Measurements from ENCODE around the gene TFEB. TPM values are rescaled to one million over a fixed set of nuclear protein-coding genes. Genes with fewer than 3 reads are reported as not detected.

The TFEB gene
- polyA plus RNA-seq, 1 donor (not counting 4 experiments of a cell fraction or from before 2014, with no cell fraction given): 4.3 TPM

GRCh38 chr6:41639809-41640371 lies 95.5 kb downstream of the TFEB start:
- Histone ChIP-seq H3K4me3 (ENCODE audit: control insufficient read depth in 2 of 3, extremely low read depth in 1 of 3, insufficient read depth in 2 of 3, low read depth in 1 of 3, low read length in 3 of 3) (no peak overlapping the region), H3K9me3 (ENCODE audit: control insufficient read depth, low read depth, low read length) (no peaks in the 10 kb centered on the region), H4K20me1 (ENCODE audit: control insufficient read depth, extremely low read depth, insufficient read depth, low read length) (peaks cover 11% of the 10 kb centered on the region), H3K79me2 (ENCODE audit: control insufficient read depth, insufficient read depth, low read length) (peaks cover 53% of the 10 kb centered on the region), H3K9ac (ENCODE audit: control insufficient read depth, extremely low read depth, insufficient read depth, low read length) (no peak overlapping the region), H3K36me3 (ENCODE audit: control insufficient read depth in 2 of 2, extremely low read depth in 1 of 2, insufficient read depth in 2 of 2, low read length in 2 of 2) (peaks cover 14 to 28% of the 10 kb centered on the region in 2 experiments), H3K4me2 (ENCODE audit: control insufficient read depth, extremely low read depth, insufficient read depth, low read depth, low read length) (no peak overlapping the region), H2AFZ (ENCODE audit: control insufficient read depth, low read length) (no peak overlapping the region), H3K4me1 (ENCODE audit: control insufficient read depth, extremely low read depth, insufficient read depth, low read length) (peaks cover 55% of the 10 kb centered on the region), H3K27ac (ENCODE audit: control insufficient read depth, insufficient read depth, low read length) (no peak overlapping the region), H3K27me3 (ENCODE audit: control insufficient read depth, extremely low read depth, insufficient read depth, low read length) (no peaks in the 10 kb centered on the region), H3K9me1 (ENCODE audit: control insufficient read depth, extremely low read depth, insufficient read depth, low read length) (peaks cover 5% of the 10 kb centered on the region)
- DNase-seq (ENCODE audit: low read depth, low spot score) (no peak), FAIRE-seq (no peak)
- dilution Hi-C loops (cut with MboI; ENCODE audit: extremely low pct_ligation_motif_present, low sequenced_read_pairs): no loop called here
- no peak for TF ChIP-seq EZH2 (IDR thresholded peaks at IDR 0.05; ENCODE audit: low read length)
- TF ChIP-seq, protein P1, sequence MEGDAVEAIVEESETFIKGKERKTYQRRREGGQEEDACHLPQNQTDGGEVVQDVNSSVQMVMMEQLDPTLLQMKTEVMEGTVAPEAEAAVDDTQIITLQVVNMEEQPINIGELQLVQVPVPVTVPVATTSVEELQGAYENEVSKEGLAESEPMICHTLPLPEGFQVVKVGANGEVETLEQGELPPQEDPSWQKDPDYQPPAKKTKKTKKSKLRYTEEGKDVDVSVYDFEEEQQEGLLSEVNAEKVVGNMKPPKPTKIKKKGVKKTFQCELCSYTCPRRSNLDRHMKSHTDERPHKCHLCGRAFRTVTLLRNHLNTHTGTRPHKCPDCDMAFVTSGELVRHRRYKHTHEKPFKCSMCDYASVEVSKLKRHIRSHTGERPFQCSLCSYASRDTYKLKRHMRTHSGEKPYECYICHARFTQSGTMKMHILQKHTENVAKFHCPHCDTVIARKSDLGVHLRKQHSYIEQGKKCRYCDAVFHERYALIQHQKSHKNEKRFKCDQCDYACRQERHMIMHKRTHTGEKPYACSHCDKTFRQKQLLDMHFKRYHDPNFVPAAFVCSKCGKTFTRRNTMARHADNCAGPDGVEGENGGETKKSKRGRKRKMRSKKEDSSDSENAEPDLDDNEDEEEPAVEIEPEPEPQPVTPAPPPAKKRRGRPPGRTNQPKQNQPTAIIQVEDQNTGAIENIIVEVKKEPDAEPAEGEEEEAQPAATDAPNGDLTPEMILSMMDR (optimal IDR thresholded peaks at IDR 0.05 in 1 of 3, IDR thresholded peaks at IDR 0.05 in 1 of 3, conservative IDR thresholded peaks at IDR 0.05 in 1 of 3; ENCODE audit: extremely low read depth in 1 of 3, insufficient read depth in 2 of 3, low read length in 3 of 3): no peak

- Histone ChIP-seq H3K4me3 (ENCODE audit: control insufficient read depth in 2 of 3, extremely low read depth in 1 of 3, insufficient read depth in 2 of 3, low read depth in 1 of 3, low read length in 3 of 3) (peak overlapping the region; percentile 79 to 89 (median 86)), H3K4me1 (ENCODE audit: control insufficient read depth, extremely low read depth, insufficient read depth, low read length) (peaks cover 52% of the 10 kb centered on the region), H3K27ac (ENCODE audit: control insufficient read depth, insufficient read depth, low read length) (no peak overlapping the region), H4K20me1 (ENCODE audit: control insufficient read depth, extremely low read depth, insufficient read depth, low read length) (peaks cover 8% of the 10 kb centered on the region), H3K9me1 (ENCODE audit: control insufficient read depth, extremely low read depth, insufficient read depth, low read length) (peaks cover 5% of the 10 kb centered on the region), H2AFZ (ENCODE audit: control insufficient read depth, low read length) (no peak overlapping the region), H3K36me3 (ENCODE audit: control insufficient read depth in 2 of 2, extremely low read depth in 1 of 2, insufficient read depth in 2 of 2, low read length in 2 of 2) (peaks cover 14 to 23% of the 10 kb centered on the region in 2 experiments), H3K9ac (ENCODE audit: control insufficient read depth, extremely low read depth, insufficient read depth, low read length) (peak overlapping the region; percentile 93), H3K79me2 (ENCODE audit: control insufficient read depth, insufficient read depth, low read length) (peaks cover 47% of the 10 kb centered on the region), H3K4me2 (ENCODE audit: control insufficient read depth, extremely low read depth, insufficient read depth, low read depth, low read length) (peak overlapping the region; percentile 71), H3K27me3 (ENCODE audit: control insufficient read depth, extremely low read depth, insufficient read depth, low read length) (no peaks in the 10 kb centered on the region), H3K9me3 (ENCODE audit: control insufficient read depth, low read depth, low read length) (no peaks in the 10 kb centered on the region)
- TF ChIP-seq, protein P1 (optimal IDR thresholded peaks at IDR 0.05 in 1 of 3, IDR thresholded peaks at IDR 0.05 in 1 of 3, conservative IDR thresholded peaks at IDR 0.05 in 1 of 3; ENCODE audit: extremely low read depth in 1 of 3, insufficient read depth in 2 of 3, low read length in 3 of 3): no peak
- no peak for TF ChIP-seq EZH2 (IDR thresholded peaks at IDR 0.05; ENCODE audit: low read length)
- DNase-seq (ENCODE audit: low read depth, low spot score) (no peak), FAIRE-seq (no peak)
- dilution Hi-C loops (cut with MboI; ENCODE audit: extremely low pct_ligation_motif_present, low sequenced_read_pairs): no loop called here
Observed at GRCh38 chr6:41638935-41639808, 96.2 kb downstream of the TFEB start.
